HEK293 (cell line): ENCODE data around the gene CC2D1B.

Experiments used
- CTCF ChIA-PET: fragments of 350-600 bp; formaldehyde crosslinking; extraction: SDS; loops from one replicate; lab custom pipeline; 2021; ENCODE audit warnings: antibody characterized with exemption; lab: Yijun Ruan, JAX
- POLR2A ChIA-PET: fragments of 300-600 bp; formaldehyde crosslinking; extraction: SDS; loops from one replicate; lab custom pipeline; 2020; ENCODE audit warnings: antibody characterized with exemption, inconsistent platforms; lab: Yijun Ruan, JAX
- H3K27ac ChIP-seq: fragments of 200-500 bp; sonication (Bioruptor generic); 2 replicates; pipeline ENCODE4 v1.5.1; 2014; ENCODE audit warnings: low read depth, low read length, control low read depth, inconsistent platforms; ENCODE audit errors: extremely low read depth
- H3K36me3 ChIP-seq, 2 experiments: fragments of 200-500 bp in 1 of 2; sonication (Bioruptor generic) in 1 of 2; 1 replicate in 1 of 2; 2 replicates in 1 of 2; pipeline ENCODE4 v1.5.1; 2014 to 2017; ENCODE audit warnings: inconsistent platforms in 2 of 2, low read length in 2 of 2; ENCODE audit not compliant: control insufficient read depth in 2 of 2, insufficient read depth in 1 of 2
- H3K4me1 ChIP-seq: fragments of 200-500 bp; sonication (Bioruptor generic); 2 replicates; pipeline ENCODE4 v1.5.1; 2014; ENCODE audit warnings: mild to moderate bottlenecking, low read length, inconsistent platforms; ENCODE audit not compliant: control insufficient read depth, insufficient read depth
- H3K4me3 ChIP-seq: 2 replicates; pipeline ENCODE4 v1.5.1; 2011; ENCODE audit warnings: low read depth, mild to moderate bottlenecking, control low read depth, low read length, moderate library complexity
- H3K9me3 ChIP-seq: fragments of 200-500 bp; sonication (Bioruptor generic); 2 replicates; pipeline ENCODE4 v1.5.1; 2014; ENCODE audit warnings: low read depth, low read length, inconsistent platforms; ENCODE audit not compliant: control insufficient read depth, insufficient read depth
- AEBP2 ChIP-seq: fragments of 450-650 bp; formaldehyde crosslinking; IDR thresholded peaks from 2 replicates; pipeline ENCODE4 v1.5.1; 2016; ENCODE audit warnings: missing biosample characterization, missing genetic modification characterization, borderline replicate concordance
- ATF2 ChIP-seq: fragments of 450-650 bp; formaldehyde crosslinking; IDR thresholded peaks from 2 replicates; pipeline ENCODE4 v1.5.1; 2016; ENCODE audit warnings: missing biosample characterization, missing genetic modification characterization, low read depth
- FEZF1 ChIP-seq: fragments of 450-650 bp; formaldehyde crosslinking; IDR thresholded peaks from 2 replicates; pipeline ENCODE4 v1.5.1; 2016; ENCODE audit warnings: missing biosample characterization, missing genetic modification characterization
- GLI4 ChIP-seq: fragments of 450-650 bp; formaldehyde crosslinking; IDR thresholded peaks from 2 replicates; pipeline ENCODE4 v1.5.1; 2016; ENCODE audit warnings: missing biosample characterization, missing genetic modification characterization
- KLF10 ChIP-seq: fragments of 450-650 bp; IDR thresholded peaks from 2 replicates; pipeline ENCODE4 v1.5.1; 2018; ENCODE audit warnings: missing biosample characterization, mild to moderate bottlenecking, missing genetic modification characterization
- KLF9 ChIP-seq: fragments of 450-650 bp; formaldehyde crosslinking; IDR thresholded peaks from 2 replicates; pipeline ENCODE4 v1.5.1; 2016; ENCODE audit warnings: missing biosample characterization, missing genetic modification characterization, low read depth
- MEIS1 ChIP-seq: sonication (generic); formaldehyde crosslinking; IDR thresholded peaks from 2 replicates; pipeline ENCODE4 v1.8.1; 2022; ENCODE audit warnings: missing genetic modification reagents, mild to moderate bottlenecking, borderline replicate concordance
- MYNN ChIP-seq: fragments of 450-650 bp; formaldehyde crosslinking; IDR thresholded peaks from 2 replicates; pipeline ENCODE4 v1.5.1; 2016; ENCODE audit warnings: missing biosample characterization, missing genetic modification characterization, borderline replicate concordance
- OVOL3 ChIP-seq: fragments of 450-650 bp; formaldehyde crosslinking; IDR thresholded peaks from 2 replicates; pipeline ENCODE4 v1.5.1; 2016; ENCODE audit warnings: missing biosample characterization, missing genetic modification characterization
- SETDB1 ChIP-seq: IDR thresholded peaks from one replicate; pipeline ENCODE4 v1.6.1; 2017; ENCODE audit warnings: mild to moderate bottlenecking, low read length, moderate library complexity, mixed read lengths; ENCODE audit not compliant: insufficient read length
- ZBTB48 ChIP-seq: fragments of 450-650 bp; formaldehyde crosslinking; IDR thresholded peaks from 2 replicates; pipeline ENCODE4 v1.5.1; 2016; ENCODE audit warnings: missing biosample characterization, missing genetic modification characterization
- ZBTB7A ChIP-seq: fragments of 450-650 bp; formaldehyde crosslinking; IDR thresholded peaks from 2 replicates; pipeline ENCODE4 v1.5.1; 2016; ENCODE audit warnings: low read depth, missing biosample characterization, missing genetic modification characterization
- ZFHX2 ChIP-seq: fragments of 450-650 bp; formaldehyde crosslinking; conservative IDR thresholded peaks from 2 replicates; pipeline ENCODE4 v1.5.1; 2016; ENCODE audit warnings: missing biosample characterization, missing genetic modification characterization
- ZNF114 ChIP-seq: fragments of 450-650 bp; formaldehyde crosslinking; IDR thresholded peaks from 2 replicates; pipeline ENCODE4 v1.5.0; 2017; ENCODE audit warnings: missing biosample characterization, missing genetic modification characterization
- ZNF146 ChIP-seq: fragments of 450-650 bp; formaldehyde crosslinking; IDR thresholded peaks from 2 replicates; pipeline ENCODE4 v1.5.1; 2016; ENCODE audit warnings: missing biosample characterization, missing genetic modification characterization
- ZNF155 ChIP-seq: fragments of 450-650 bp; formaldehyde crosslinking; IDR thresholded peaks from 2 replicates; pipeline ENCODE4 v1.5.1; 2016; ENCODE audit warnings: missing biosample characterization, missing genetic modification characterization
- ZNF169 ChIP-seq: fragments of 450-650 bp; formaldehyde crosslinking; IDR thresholded peaks from 2 replicates; pipeline ENCODE4 v1.5.1; 2016; ENCODE audit warnings: missing biosample characterization, missing genetic modification characterization
- ZNF239 ChIP-seq: fragments of 450-650 bp; formaldehyde crosslinking; IDR thresholded peaks from 2 replicates; pipeline ENCODE4 v1.5.1; 2016; ENCODE audit warnings: missing biosample characterization, missing genetic modification characterization
- ZNF26 ChIP-seq: fragments of 450-650 bp; formaldehyde crosslinking; IDR thresholded peaks from 2 replicates; pipeline ENCODE4 v1.5.1; 2016; ENCODE audit warnings: missing biosample characterization, missing genetic modification characterization
- ZNF302 ChIP-seq: fragments of 450-650 bp; formaldehyde crosslinking; IDR thresholded peaks from 2 replicates; pipeline ENCODE4 v1.5.1; 2016; ENCODE audit warnings: missing biosample characterization, missing genetic modification characterization, low read depth
- ZNF324 ChIP-seq: fragments of 450-650 bp; formaldehyde crosslinking; IDR thresholded peaks from 2 replicates; pipeline ENCODE4 v1.5.1; 2016; ENCODE audit warnings: missing biosample characterization, missing genetic modification characterization
- ZNF473 ChIP-seq: fragments of 450-650 bp; formaldehyde crosslinking; IDR thresholded peaks from 2 replicates; pipeline ENCODE4 v1.5.1; 2017; ENCODE audit warnings: missing biosample characterization, missing genetic modification characterization
- ZNF501 ChIP-seq: fragments of 450-650 bp; formaldehyde crosslinking; IDR thresholded peaks from 2 replicates; pipeline ENCODE4 v1.5.1; 2016; ENCODE audit warnings: missing biosample characterization, missing genetic modification characterization
- ZNF530 ChIP-seq: fragments of 450-650 bp; formaldehyde crosslinking; IDR thresholded peaks from 2 replicates; pipeline ENCODE4 v1.5.1; 2016; ENCODE audit warnings: low read depth, missing biosample characterization, missing genetic modification characterization
- ZNF555 ChIP-seq: fragments of 450-650 bp; formaldehyde crosslinking; conservative IDR thresholded peaks from 2 replicates; pipeline ENCODE4 v1.5.1; 2017; ENCODE audit warnings: missing biosample characterization, mild to moderate bottlenecking, missing genetic modification characterization, inconsistent platforms
- ZNF558 ChIP-seq: fragments of 450-650 bp; formaldehyde crosslinking; IDR thresholded peaks from 2 replicates; pipeline ENCODE4 v1.5.1; 2016; ENCODE audit warnings: missing biosample characterization, missing genetic modification characterization
- ZNF571 ChIP-seq: fragments of 450-650 bp; formaldehyde crosslinking; IDR thresholded peaks from 2 replicates; pipeline ENCODE4 v1.5.0; 2017; ENCODE audit warnings: missing biosample characterization, missing genetic modification characterization
- ZNF596 ChIP-seq: fragments of 450-650 bp; IDR thresholded peaks from 2 replicates; pipeline ENCODE4 v1.5.0; 2018; ENCODE audit warnings: missing biosample characterization, mild to moderate bottlenecking, missing genetic modification characterization, moderate library complexity
- ZNF654 ChIP-seq: fragments of 450-650 bp; formaldehyde crosslinking; IDR thresholded peaks from 2 replicates; pipeline ENCODE4 v1.5.1; 2016; ENCODE audit warnings: low read depth, missing biosample characterization, missing genetic modification characterization
- ZNF660 ChIP-seq: fragments of 450-650 bp; IDR thresholded peaks from 2 replicates; pipeline ENCODE4 v1.5.1; 2018; ENCODE audit warnings: missing biosample characterization, mild to moderate bottlenecking, missing genetic modification characterization
- ZNF664 ChIP-seq: fragments of 450-650 bp; formaldehyde crosslinking; IDR thresholded peaks from 2 replicates; pipeline ENCODE4 v1.5.1; 2016; ENCODE audit warnings: missing biosample characterization, missing genetic modification characterization
- ZNF707 ChIP-seq: fragments of 450-650 bp; formaldehyde crosslinking; IDR thresholded peaks from 2 replicates; pipeline ENCODE4 v1.5.1; 2016; ENCODE audit warnings: missing biosample characterization, missing genetic modification characterization
- ZNF76 ChIP-seq: fragments of 450-650 bp; formaldehyde crosslinking; IDR thresholded peaks from 2 replicates; pipeline ENCODE4; 2016; ENCODE audit warnings: low read depth, missing biosample characterization, missing genetic modification characterization, borderline replicate concordance
- TF ChIP-seq, protein P1 (sequence below): fragments of 450-650 bp; formaldehyde crosslinking; IDR thresholded peaks from 2 replicates; pipeline ENCODE4 v1.5.1; 2016; ENCODE audit warnings: missing biosample characterization, missing genetic modification characterization

Gene CC2D1B

DNA sequence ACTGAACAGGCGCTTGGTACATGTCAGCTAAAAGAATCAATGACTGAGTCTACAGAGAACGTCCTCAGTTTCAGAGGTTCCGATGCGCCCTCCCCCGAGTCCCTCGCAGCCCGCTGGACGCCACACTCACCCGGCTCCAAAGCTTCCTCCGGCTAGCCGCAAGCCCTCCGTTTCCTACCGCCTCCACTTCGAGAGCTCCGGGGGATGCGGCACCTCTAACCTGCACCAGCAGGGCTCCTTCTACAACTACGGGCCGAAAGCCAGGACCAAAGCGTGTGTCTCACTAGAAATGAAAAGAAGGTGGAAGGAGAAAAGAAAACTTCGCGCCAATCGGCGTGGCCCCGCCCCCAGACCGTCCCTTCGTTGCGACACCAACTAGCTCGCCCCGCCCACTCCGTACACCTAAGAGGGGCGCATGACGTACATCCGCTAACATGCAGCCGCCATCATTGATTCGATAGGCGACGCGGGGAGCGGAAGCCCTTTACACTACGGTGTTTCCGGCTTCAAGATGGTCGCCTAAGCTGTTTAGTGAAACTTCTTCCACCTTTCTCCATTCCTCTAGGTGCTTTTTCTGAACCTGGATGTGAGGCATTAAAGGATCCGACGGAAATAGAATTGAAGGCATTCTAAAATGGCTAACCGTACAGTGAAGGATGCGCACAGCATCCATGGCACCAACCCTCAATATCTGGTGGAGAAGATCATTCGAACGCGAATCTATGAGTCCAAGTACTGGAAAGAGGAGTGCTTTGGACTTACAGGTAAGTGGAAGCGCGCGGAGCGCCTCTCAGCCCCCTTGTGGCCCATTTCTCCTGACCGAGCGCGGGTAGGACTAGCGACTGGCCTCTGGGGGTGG lies 38.3 kb upstream of the CC2D1B start, which contains the start of the genes ORC1 and PRPF38A:
Gene ORC1, minus strand, starts transcription at position 308 of the 859 bp plus-strand sequence. CDS start 2,200 bp downstream, outside the sequence.
Gene PRPF38A, plus strand, starts transcription at position 487 of the 859 bp plus-strand sequence. Its CDS starts 148 bp downstream, at position 635.
- H3K4me3 ChIP-seq, result peak within 1 kb of the TSS; percentile 83
- H3K9me3 ChIP-seq, result no peaks in the 10 kb centered on the region
- CTCF ChIA-PET, result interaction anchor here (0.5 to 1.2 kb wide), 7 partner anchors 149 to 1148 kb away, joined by 3 to 5 read pairs (median 3); partner anchors contain the start of gene TUT4
- peak within 1 kb of the TSS; percentile 68 for H3K27ac ChIP-seq
- no peaks in the 10 kb centered on the region for H3K4me1 ChIP-seq
- POLR2A ChIA-PET, result interaction anchor here (0.6 to 2.2 kb wide), 18 partner anchors 9 to 349 kb away, joined by 3 to 22 read pairs (median 4); partner anchors contain the start of genes BTF3L4, TUT4 and TXNDC12
- peaks cover 17 to 63% of the 10 kb centered on the region in 2 experiments; a peak in 2 of 3 replicates for H3K36me3 ChIP-seq
- TF ChIP-seq OVOL3 (no peak), ZNF501 (tag by site-specific recombination) (peak; percentile 76; the same call in 1 of the 2 replicates), GLI4 (tag by site-specific recombination) (no peak), ZBTB7A (no peak), ZNF555 (tag by site-specific recombination) (no peak), ZNF114 (tag by site-specific recombination) (no peak), ZNF155 (tag by site-specific recombination) (no peak), MEIS1 (CRISPR knock-in tag) (no peak), MYNN (tag by site-specific recombination) (no peak), ZNF558 (tag by site-specific recombination) (no peak), KLF9 (tag by site-specific recombination) (peak; percentile 93), ZNF76 (tag by site-specific recombination) (0 out of 2 replicates have a peak, but pooled peaks have one; percentile 15), FEZF1 (tag by site-specific recombination) (no peak), KLF10 (no peak), ZNF707 (tag by site-specific recombination) (no peak), ATF2 (tag by site-specific recombination) (peak; percentile 63; the same call in 1 of the 2 replicates), AEBP2 (tag by site-specific recombination) (no peak), ZNF473 (tag by site-specific recombination) (no peak), ZNF324 (tag by site-specific recombination) (no peak), ZBTB48 (tag by site-specific recombination) (no peak), ZNF571 (tag by site-specific recombination) (no peak), ZNF596 (no peak), ZNF664 (tag by site-specific recombination) (no peak), ZFHX2 (peak; percentile 65), ZNF146 (no peak), ZNF660 (tag by site-specific recombination) (no peak; the same call in 1 of the 2 replicates), ZNF654 (no peak), ZNF302 (tag by site-specific recombination) (no peak), ZNF530 (tag by site-specific recombination) (no peak), ZNF239 (no peak), ZNF169 (tag by site-specific recombination) (no peak), ZNF26 (tag by site-specific recombination) (no peak), SETDB1 (no peak)
- TF ChIP-seq, protein P1, sequence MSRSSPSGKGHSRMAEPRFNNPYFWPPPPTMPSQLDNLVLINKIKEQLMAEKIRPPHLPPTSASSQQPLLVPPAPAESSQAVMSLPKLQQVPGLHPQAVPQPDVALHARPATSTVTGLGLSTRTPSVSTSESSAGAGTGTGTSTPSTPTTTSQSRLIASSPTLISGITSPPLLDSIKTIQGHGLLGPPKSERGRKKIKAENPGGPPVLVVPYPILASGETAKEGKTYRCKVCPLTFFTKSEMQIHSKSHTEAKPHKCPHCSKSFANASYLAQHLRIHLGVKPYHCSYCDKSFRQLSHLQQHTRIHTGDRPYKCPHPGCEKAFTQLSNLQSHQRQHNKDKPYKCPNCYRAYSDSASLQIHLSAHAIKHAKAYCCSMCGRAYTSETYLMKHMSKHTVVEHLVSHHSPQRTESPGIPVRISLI (tag by site-specific recombination), result no peak
